CD1c-positive myeloid dendritic cell (primary cell): ENCODE measurements around the gene ZNF804A.

ENCODE experiments used
- DNase-seq: peaks from one replicate; pipeline ENCODE4 v3.0.0-alpha.2; 2016; ENCODE audit errors: extremely low spot score

ZNF804A gene

DNA sequence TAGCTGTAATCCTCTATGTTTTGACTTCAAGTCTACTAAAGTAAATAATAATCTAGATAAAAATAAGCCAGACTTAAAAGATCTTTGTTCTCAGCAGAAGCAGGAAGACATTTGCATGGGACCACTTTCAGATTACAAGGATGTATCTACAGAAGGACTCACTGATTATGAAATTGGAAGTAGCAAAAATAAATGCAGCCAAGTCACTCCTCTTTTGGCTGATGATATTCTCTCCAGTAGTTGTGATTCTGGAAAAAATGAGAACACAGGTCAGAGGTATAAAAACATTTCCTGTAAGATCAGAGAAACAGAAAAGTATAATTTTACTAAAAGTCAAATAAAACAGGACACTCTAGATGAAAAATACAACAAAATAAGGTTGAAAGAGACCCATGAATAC lies 338.4 kb downstream of the ZNF804A start:
- no peak for DNase-seq

- DNase-seq, result no peak
Measured at GRCh38 chr2:184938221-184938985, 340.1 kb downstream of the ZNF804A start.

DNA sequence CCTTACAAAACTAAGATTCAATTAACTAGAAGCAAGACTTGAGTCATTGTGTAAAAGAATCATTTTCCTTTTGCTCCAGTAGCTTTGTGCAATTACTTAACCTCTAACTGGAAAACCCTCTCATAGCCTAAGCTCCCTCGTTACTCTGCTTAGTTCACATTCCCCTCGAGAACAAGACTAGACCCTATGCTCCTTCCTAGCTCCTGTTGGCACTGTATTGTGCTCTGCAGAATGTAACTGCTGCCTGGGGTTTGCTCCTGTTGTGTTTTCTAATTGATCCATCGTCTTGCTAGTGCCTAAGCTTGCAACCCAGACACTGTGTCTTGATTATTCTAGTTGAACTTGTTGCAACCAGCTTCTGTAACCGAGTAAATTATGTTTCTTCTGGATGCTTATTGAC lies 347.0 kb downstream of the ZNF804A start:
- DNase-seq, result no peak

- DNase-seq, result no peak
Measured at GRCh38 chr2:184945824-184946223, 347.5 kb downstream of the ZNF804A start.

DNA sequence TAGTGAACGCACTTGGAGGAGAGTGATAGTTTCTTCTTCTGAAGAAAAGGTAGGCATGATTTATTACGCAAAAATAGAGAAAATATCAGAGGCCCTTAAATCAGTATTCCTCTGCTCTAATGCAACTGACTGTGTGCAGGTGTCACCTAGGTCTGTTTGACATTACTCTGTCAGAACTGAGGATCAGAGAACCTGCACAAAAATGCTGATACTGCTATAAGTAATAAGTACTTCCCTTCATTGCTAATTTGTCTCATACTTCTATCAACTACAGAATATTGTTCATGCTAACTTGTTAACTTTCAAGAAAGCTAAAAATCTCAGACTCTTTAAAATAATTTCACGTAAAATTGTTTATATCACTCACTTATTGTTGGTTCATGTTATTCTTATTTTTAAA lies 358.5 kb downstream of the ZNF804A start:
- DNase-seq, result no peak

- no peak for DNase-seq
Measured at GRCh38 chr2:184971546-184972068, 373.3 kb downstream of the ZNF804A start.
